ENCODE measurements around the gene SDF4. TPM values are rescaled to one million over a fixed set of nuclear protein-coding genes. Genes with fewer than 3 reads are reported as not detected.

The SDF4 gene
- total RNA-seq, 2 donors from 2014 or later, result 121 to 151 TPM

- no peak for DNase-seq (ENCODE audit: low spot score)
- intact Hi-C loops (cut with DNase I), result no loop called here
Observed at GRCh38 chr1:1245178-1245816, 13.5 kb upstream of the SDF4 start.

- intact Hi-C loops (cut with DNase I), result no loop called here
- no peak for DNase-seq (ENCODE audit: low spot score)
Observed at GRCh38 chr1:1244192-1244811, 12.5 kb upstream of the SDF4 start.

GRCh38 chr1:1243807-1244191 is 12.0 kb upstream of the SDF4 start:
- DNase-seq (ENCODE audit: low spot score), result no peak
- intact Hi-C loops (cut with DNase I), result no loop called here

GRCh38 chr1:1243266-1243660 is 11.5 kb upstream of the SDF4 start:
- intact Hi-C loops (cut with DNase I), result no loop called here
- no peak for DNase-seq (ENCODE audit: low spot score)

- DNase-seq (ENCODE audit: low spot score), result no peak
- intact Hi-C loops (cut with DNase I), result no loop called here
Observed at GRCh38 chr1:1242461-1243265, 10.9 kb upstream of the SDF4 start.

- intact Hi-C loops (cut with DNase I), result no loop called here
- DNase-seq (ENCODE audit: low spot score), result no peak
Observed at GRCh38 chr1:1241588-1242219, 9.9 kb upstream of the SDF4 start.

GRCh38 chr1:1240822-1241587 is 9.2 kb upstream of the SDF4 start:
- no peak for DNase-seq (ENCODE audit: low spot score)
- intact Hi-C loops (cut with DNase I), result no loop called here

- intact Hi-C loops (cut with DNase I), result no loop called here
- DNase-seq (ENCODE audit: low spot score), result no peak
Observed at GRCh38 chr1:1240348-1240732, 8.5 kb upstream of the SDF4 start.

GRCh38 chr1:1239614-1240347 is 8.0 kb upstream of the SDF4 start:
- intact Hi-C loops (cut with DNase I), result no loop called here
- DNase-seq (ENCODE audit: low spot score), result no peak

- intact Hi-C loops (cut with DNase I), result no loop called here
- DNase-seq (ENCODE audit: low spot score), result no peak
Observed at GRCh38 chr1:1239227-1239613, 7.4 kb upstream of the SDF4 start.

GRCh38 chr1:1238702-1239178 is 6.9 kb upstream of the SDF4 start:
- no peak for DNase-seq (ENCODE audit: low spot score)
- intact Hi-C loops (cut with DNase I), result no loop called here

- DNase-seq (ENCODE audit: low spot score), result no peak
- intact Hi-C loops (cut with DNase I), result no loop called here
Observed at GRCh38 chr1:1237874-1238701, 6.3 kb upstream of the SDF4 start.

- no peak for DNase-seq (ENCODE audit: low spot score)
- intact Hi-C loops (cut with DNase I), result no loop called here
Observed at GRCh38 chr1:1236945-1237873, 5.4 kb upstream of the SDF4 start.

- intact Hi-C loops (cut with DNase I), result no loop called here
Observed at GRCh38 chr1:1236176-1236763, 4.5 kb upstream of the SDF4 start.

GRCh38 chr1:1235016-1235744 is 3.4 kb upstream of the SDF4 start:
- intact Hi-C loops (cut with DNase I), result no loop called here
- no peak for DNase-seq (ENCODE audit: low spot score)

More at GRCh38 chr1:1236176-1236763, 4.5 kb upstream of the SDF4 start:
- no peak for DNase-seq (ENCODE audit: low spot score)

Measured in posterior vena cava (tissue), 2 donors.